GM18951 (cell line): Measurements from ENCODE around the gene ERC2.

Source experiments
- POLR2A ChIP-seq: IDR thresholded peaks from 4 replicates; pipeline ENCODE4 v1.6.1; 2011; ENCODE audit warnings: mild to moderate bottlenecking; ENCODE audit not compliant: insufficient read length, insufficient read depth; ENCODE audit errors: extremely low read depth
- in situ Hi-C: fragments of 300-500 bp; cut with MboI; formaldehyde crosslinking; loops from one replicate; pipeline ENCODE4 v1.12.0; 2022; ENCODE audit warnings: low sequenced_read_pairs, mixed read lengths, inconsistent platforms; ENCODE audit not compliant: unreplicated experiment

ERC2 gene

GRCh38 chr3:55584716-55585368 is 883.4 kb downstream of the ERC2 start:
- in situ Hi-C loops: no loop called here
- TF ChIP-seq POLR2A: no peak

GRCh38 chr3:55584030-55584429 is 884.2 kb downstream of the ERC2 start:
- in situ Hi-C loops: no loop called here
- TF ChIP-seq POLR2A: no peak

GRCh38 chr3:55583475-55583874 is 884.8 kb downstream of the ERC2 start:
- TF ChIP-seq POLR2A: no peak
- in situ Hi-C loops: no loop called here

- TF ChIP-seq POLR2A: no peak
- in situ Hi-C loops: no loop called here
These were observed 888.8 kb downstream of the ERC2 start for GRCh38 chr3:55579496-55579895.

- TF ChIP-seq POLR2A: no peak
- in situ Hi-C loops: no loop called here
These were observed 891.5 kb downstream of the ERC2 start for GRCh38 chr3:55576621-55577388.

- TF ChIP-seq POLR2A: no peak
- in situ Hi-C loops: no loop called here
These were observed 893.6 kb downstream of the ERC2 start for GRCh38 chr3:55574671-55575070.

GRCh38 chr3:55572816-55573215 is 895.5 kb downstream of the ERC2 start:
- TF ChIP-seq POLR2A: no peak
- in situ Hi-C loops: no loop called here

GRCh38 chr3:55571913-55572312 is 896.4 kb downstream of the ERC2 start:
- in situ Hi-C loops: no loop called here
- TF ChIP-seq POLR2A: no peak

GRCh38 chr3:55571216-55571813 is 897.0 kb downstream of the ERC2 start:
- no peak for TF ChIP-seq POLR2A
- in situ Hi-C loops: no loop called here

GRCh38 chr3:55570271-55570711 is 898.0 kb downstream of the ERC2 start:
- TF ChIP-seq POLR2A: no peak
- in situ Hi-C loops: no loop called here

GRCh38 chr3:55569033-55569599 is 899.2 kb downstream of the ERC2 start:
- in situ Hi-C loops: no loop called here
- TF ChIP-seq POLR2A: no peak

GRCh38 chr3:55567615-55568014 is 900.7 kb downstream of the ERC2 start:
- no peak for TF ChIP-seq POLR2A
- in situ Hi-C loops: no loop called here

- in situ Hi-C loops: no loop called here
These were observed 901.1 kb downstream of the ERC2 start for GRCh38 chr3:55567121-55567520.

More at GRCh38 chr3:55567121-55567520, 901.1 kb downstream of the ERC2 start:
- TF ChIP-seq POLR2A: no peak
